Pancreas (tissue), 10 donors: ENCODE results near the gene CCL21. TPM values are rescaled to one million over a fixed set of nuclear protein-coding genes. Genes with fewer than 3 reads are reported as not detected.

Experiments
- ATAC-seq, 4 donors: fragments of 200-7000 bp; cut with Tn5 transposase; one replicate each; pipeline versions ENCODE4 v1.8.0 to v1.9.1; 2020; ENCODE audit warnings: mild to moderate bottlenecking in 4 of 4, moderate library complexity in 4 of 4
- DNase-seq, 6 donors: peaks; one replicate each; pipeline ENCODE4 v3.0.0-alpha.2; 2020
- FAIRE-seq: peaks from 2 replicates; lab custom pipeline; 2012; peaks lifted over from hg19 to GRCh38; lab: Jason Lieb, UNC
- H3K27ac ChIP-seq, 4 donors: fragments of 200-600 bp; sonication (generic); 1 replicate in 3 of 4; 2 replicates in 1 of 4; pipeline versions ENCODE4 v1.5.0 to v1.8.0; 2020
- H3K27me3 ChIP-seq, 4 donors: fragments of 200-600 bp; one replicate each; pipeline ENCODE4 v1.8.0; 2021
- H3K36me3 ChIP-seq, 3 donors: fragments of 200-600 bp; sonication (generic) in 1 of 3; one replicate each; pipeline versions ENCODE4 v1.5.0 to v1.8.0; 2020 to 2021
- H3K4me1 ChIP-seq, 3 donors: fragments of 200-600 bp; one replicate each; pipeline ENCODE4 v1.8.0; 2021
- H3K4me3 ChIP-seq, 4 donors: fragments of 200-600 bp; sonication (generic) in 2 of 4; one replicate each; pipeline versions ENCODE4 v1.5.0 to v1.8.0; 2020 to 2021
- H3K9me3 ChIP-seq, 4 donors: fragments of 200-600 bp; one replicate each; pipeline ENCODE4 v1.8.0; 2021
- WGBS, 2 donors: extraction: QIAGEN DNeasy Blood & Tissue Kit; methylation state at CpG; one replicate each; pipeline ENCODE4 v1.1.7; 2013; 5-methylcytosine and 5-hydroxymethylcytosine counted together
- intact Hi-C, 3 donors: fragments of 100-400 bp; cut with DNase I; formaldehyde crosslinking; loops; one replicate each; pipeline versions ENCODE4 v1.11.1 to v1.14.2; 2022
- polyA plus RNA-seq, 2 donors: library from polyadenylated mRNA; stranded (reverse); fragments of 200-250 nt; gene quantifications; one replicate each; pipeline ENCODE4 v1.2.3, GENCODE V29; 2013
- total RNA-seq, 6 donors: library from RNA; stranded (reverse); fragmentation: NEBNext Ultra II Directional in 4 of 6; extraction: Animal tissue kit (Norgen Biotek cat#: 25700) in 4 of 6; gene quantifications; one replicate each; pipeline versions ENCODE4 v1.2.1 to v1.2.4, GENCODE V29; 2021 to 2023
- TF ChIP-seq, protein P1 (sequence below), 4 donors: fragments of 200-600 bp; sonication (generic) in 3 of 4; IDR thresholded peaks; one replicate each; pipeline versions ENCODE4 v1.5.0 to v1.8.0; 2021; ENCODE audit warnings: antibody characterized with exemption in 4 of 4
- donor health status: healthy with polysubstance abuse.
- donor health status: DM: no; HTN: no; CAD: no; lungs with moderate emphysema.
- donor health status: DM: no; HTN: no; CAD: no.
- donor health status: control.
- donor health status: control.
- donor health status: Bipolar disorder and iron deficiency.
- donor health status: DM: yes; HTN: yes; CAD: no.
- donor health status: DM: no; HTN: no; CAD: no.
- donor health status: DM: no; HTN: no; CAD: no.
- donor health status: DM: yes; HTN: yes; CAD: no.

CCL21 gene
- total and polyA plus RNA-seq, 8 donors, result 1.9 to 53.5 (median 11.3) TPM; not detected in 1

DNA sequence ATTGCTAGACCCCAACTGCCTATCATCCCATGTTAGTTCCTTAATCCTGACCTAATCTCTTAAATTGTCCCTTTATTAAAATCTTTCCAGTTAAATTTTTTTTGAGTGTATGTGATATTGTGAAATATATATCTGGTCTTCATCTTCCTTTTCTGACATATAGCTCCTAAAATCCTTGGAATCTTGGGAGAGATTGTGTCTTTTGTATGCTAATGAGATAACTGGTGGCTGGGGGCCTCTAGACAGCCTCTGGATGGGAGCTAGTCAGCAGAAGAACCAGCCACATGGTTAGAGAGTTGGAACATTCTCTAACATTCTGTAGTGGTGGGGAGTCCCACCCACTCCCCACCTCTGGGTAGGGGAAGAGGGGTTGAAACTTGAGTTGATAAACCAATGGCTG, 15.1 kb downstream of the CCL21 start:
- Histone ChIP-seq H3K9me3 (no peaks in the 10 kb centered on the region), H3K27me3 (no peaks in the 10 kb centered on the region), H3K4me1 (no peaks in the 10 kb centered on the region), H3K4me3 (no peak overlapping the region), H3K27ac (no peak overlapping the region), H3K36me3 (no peaks in the 10 kb centered on the region)
- TF ChIP-seq, protein P1, sequence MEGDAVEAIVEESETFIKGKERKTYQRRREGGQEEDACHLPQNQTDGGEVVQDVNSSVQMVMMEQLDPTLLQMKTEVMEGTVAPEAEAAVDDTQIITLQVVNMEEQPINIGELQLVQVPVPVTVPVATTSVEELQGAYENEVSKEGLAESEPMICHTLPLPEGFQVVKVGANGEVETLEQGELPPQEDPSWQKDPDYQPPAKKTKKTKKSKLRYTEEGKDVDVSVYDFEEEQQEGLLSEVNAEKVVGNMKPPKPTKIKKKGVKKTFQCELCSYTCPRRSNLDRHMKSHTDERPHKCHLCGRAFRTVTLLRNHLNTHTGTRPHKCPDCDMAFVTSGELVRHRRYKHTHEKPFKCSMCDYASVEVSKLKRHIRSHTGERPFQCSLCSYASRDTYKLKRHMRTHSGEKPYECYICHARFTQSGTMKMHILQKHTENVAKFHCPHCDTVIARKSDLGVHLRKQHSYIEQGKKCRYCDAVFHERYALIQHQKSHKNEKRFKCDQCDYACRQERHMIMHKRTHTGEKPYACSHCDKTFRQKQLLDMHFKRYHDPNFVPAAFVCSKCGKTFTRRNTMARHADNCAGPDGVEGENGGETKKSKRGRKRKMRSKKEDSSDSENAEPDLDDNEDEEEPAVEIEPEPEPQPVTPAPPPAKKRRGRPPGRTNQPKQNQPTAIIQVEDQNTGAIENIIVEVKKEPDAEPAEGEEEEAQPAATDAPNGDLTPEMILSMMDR (IDR thresholded peaks at IDR 0.05), result no peak
- intact Hi-C loops, result no loop called here
- no peak for DNase-seq
- ATAC-seq, result no peak
- no peak for FAIRE-seq

DNA sequence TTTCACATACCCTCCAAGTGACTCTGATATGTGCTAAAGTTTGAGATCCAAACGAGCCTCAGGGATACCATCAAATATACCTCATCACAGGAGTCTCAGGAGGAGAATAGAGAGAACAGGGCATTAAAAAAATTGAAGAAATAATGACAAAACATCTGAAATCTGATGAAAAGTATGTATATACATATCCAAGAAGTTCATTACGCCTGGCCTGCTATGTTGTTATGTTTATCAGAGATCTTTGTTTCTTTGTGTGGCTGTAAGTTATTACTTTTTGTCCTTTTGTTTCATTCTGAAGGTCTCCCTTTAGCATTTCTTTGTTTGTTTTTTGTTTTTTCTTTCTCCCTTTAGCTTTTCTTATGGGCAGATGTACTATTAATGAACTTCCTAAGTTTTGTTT, 16.4 kb downstream of the CCL21 start:
- H3K9me3 ChIP-seq, result no peaks in the 10 kb centered on the region
- no peaks in the 10 kb centered on the region for H3K27me3 ChIP-seq
- no peak for ATAC-seq
- H3K27ac ChIP-seq, result no peak overlapping the region
- H3K4me1 ChIP-seq, result no peaks in the 10 kb centered on the region
- intact Hi-C loops, result no loop called here
- DNase-seq, result no peak
- WGBS, 2 donors, result 47 to 71% methylated on average over 2 of the region's 2 CpGs
- TF ChIP-seq, protein P1 (IDR thresholded peaks at IDR 0.05), result no peak
- FAIRE-seq, result no peak
- no peaks in the 10 kb centered on the region for H3K36me3 ChIP-seq
- H3K4me3 ChIP-seq, result no peak overlapping the region

DNA sequence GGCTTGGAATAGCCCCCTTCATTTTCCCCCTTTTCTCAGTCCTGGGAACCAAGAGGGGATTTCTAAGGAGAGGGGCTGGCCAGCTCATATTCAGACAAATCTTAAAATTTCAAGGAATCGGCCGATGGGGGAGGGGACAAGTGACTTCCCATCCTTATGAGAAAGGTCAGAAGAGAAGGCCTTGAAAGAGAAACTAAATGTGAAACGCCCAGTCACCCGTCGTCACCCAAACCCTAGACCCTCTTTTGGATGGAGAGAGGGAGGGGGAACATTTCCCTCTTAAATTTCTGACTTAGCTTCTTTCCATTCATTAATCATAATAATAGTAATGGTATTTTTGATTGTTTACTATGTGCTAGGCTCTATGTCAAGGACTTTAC, 18.0 kb downstream of the CCL21 start:
- Histone ChIP-seq H3K4me3 (no peak overlapping the region), H3K4me1 (no peaks in the 10 kb centered on the region), H3K27me3 (no peaks in the 10 kb centered on the region), H3K27ac (no peak overlapping the region), H3K36me3 (no peaks in the 10 kb centered on the region), H3K9me3 (no peaks in the 10 kb centered on the region)
- DNase-seq, result no peak
- intact Hi-C loops, result no loop called here
- ATAC-seq, result no peak
- TF ChIP-seq, protein P1 (IDR thresholded peaks at IDR 0.05), result no peak
- FAIRE-seq, result no peak
- WGBS, 2 donors, result 76 to 80% methylated on average over 5 of the region's 5 CpGs

DNA sequence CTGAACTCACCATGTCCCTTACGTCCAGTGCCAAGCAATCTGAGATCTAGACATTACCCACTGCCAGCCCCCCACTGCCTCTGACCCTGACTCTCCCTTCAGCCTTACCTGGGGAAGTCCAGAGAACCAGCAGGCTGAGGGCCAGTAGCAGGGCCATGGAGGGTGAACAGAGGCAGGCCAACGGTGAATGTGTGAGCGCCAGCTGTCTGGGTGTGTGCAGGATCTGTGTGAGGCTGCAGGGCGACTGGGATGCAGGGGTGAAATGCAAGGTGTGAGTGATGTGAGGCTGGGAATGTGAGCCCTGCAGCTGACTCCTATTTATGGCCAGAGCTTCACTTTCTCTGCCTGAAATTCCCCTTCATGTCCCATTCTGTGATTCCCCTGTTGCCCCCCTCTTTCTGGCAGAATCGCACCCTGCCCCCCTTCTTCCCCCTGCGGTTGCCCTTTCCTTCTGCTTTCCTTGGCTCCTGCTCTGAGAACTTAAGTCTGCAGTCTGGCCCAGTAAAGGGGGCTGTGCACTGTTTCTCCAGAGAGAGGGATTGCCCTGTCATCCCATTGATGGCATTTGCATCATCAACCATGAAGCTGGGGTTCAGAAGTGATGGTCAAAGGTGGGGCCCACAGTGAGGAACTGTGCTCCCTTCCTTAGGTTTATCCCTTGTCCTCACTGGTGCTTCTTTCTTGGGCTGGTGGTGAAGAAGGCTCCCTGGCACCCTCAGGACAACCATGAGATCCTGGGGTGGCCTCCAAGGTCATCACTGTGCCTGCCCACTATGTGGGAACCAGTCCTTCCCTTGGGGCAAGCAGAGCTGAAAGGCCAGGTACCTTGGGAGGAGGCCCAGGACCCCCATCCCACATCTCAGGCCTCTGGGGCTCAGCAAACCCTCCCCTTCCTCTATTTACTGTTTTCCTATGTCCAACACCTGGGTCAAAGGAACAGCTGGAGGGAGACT, 18.7 kb downstream of the CCL21 start, which contains the start of gene CCL19:
CCL19 (minus strand) TSS at position 294 of the 953 bp plus-strand sequence; CDS start at position 157, 137 bp downstream.
- TF ChIP-seq, protein P1 (IDR thresholded peaks at IDR 0.05), result no peak
- no peak within 1 kb of the TSS for H3K4me3 ChIP-seq
- intact Hi-C loops, result no loop called here
- no peaks in the 10 kb centered on the region for H3K27me3 ChIP-seq
- H3K9me3 ChIP-seq, result no peaks in the 10 kb centered on the region
- no peaks in the 10 kb centered on the region for H3K4me1 ChIP-seq
- DNase-seq (no peak), FAIRE-seq (no peak), ATAC-seq (no peak)
- H3K27ac ChIP-seq, result no peak within 1 kb of the TSS
- H3K36me3 ChIP-seq, result no peaks in the 10 kb centered on the region
- 68 to 84% methylated on average over 6 of the region's 6 CpGs for WGBS, 2 donors

DNA sequence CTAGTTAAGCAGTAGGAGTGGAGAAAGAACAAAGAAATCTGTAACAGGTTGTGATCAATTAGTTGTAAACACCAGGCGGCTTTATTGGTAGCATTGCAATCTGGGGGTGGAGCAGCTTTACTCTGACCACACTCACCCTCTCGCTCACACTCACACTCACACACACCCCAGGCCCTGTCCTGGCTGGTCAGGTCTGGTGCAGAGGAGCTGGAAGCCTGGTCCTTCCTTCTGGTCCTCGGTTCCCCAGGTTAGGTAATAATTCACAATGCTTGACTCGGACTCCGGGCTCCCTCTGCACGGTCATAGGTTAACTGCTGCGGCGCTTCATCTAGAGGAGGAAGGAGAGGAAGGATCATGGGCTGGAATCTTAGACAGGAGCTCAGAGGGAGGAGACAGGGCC, 20.4 kb downstream of the CCL21 start:
- DNase-seq (no peak), ATAC-seq (no peak), FAIRE-seq (no peak)
- no peak overlapping the region for H3K27ac ChIP-seq
- 52 to 64% methylated on average over 8 of the region's 8 CpGs for WGBS, 2 donors
- H3K9me3 ChIP-seq, result no peaks in the 10 kb centered on the region
- intact Hi-C loops, result no loop called here
- TF ChIP-seq, protein P1 (IDR thresholded peaks at IDR 0.05), result no peak
- no peak overlapping the region for H3K4me3 ChIP-seq
- no peaks in the 10 kb centered on the region for H3K36me3 ChIP-seq
- no peaks in the 10 kb centered on the region for H3K4me1 ChIP-seq
- no peaks in the 10 kb centered on the region for H3K27me3 ChIP-seq
